ENCODE measurements around the gene ARL10.

The ARL10 gene

GRCh38 chr5:176410486-176411180 is 45.3 kb downstream of the ARL10 start:
- DNase-seq (ENCODE audit: low read depth in 2 of 2), result no peak

DNA sequence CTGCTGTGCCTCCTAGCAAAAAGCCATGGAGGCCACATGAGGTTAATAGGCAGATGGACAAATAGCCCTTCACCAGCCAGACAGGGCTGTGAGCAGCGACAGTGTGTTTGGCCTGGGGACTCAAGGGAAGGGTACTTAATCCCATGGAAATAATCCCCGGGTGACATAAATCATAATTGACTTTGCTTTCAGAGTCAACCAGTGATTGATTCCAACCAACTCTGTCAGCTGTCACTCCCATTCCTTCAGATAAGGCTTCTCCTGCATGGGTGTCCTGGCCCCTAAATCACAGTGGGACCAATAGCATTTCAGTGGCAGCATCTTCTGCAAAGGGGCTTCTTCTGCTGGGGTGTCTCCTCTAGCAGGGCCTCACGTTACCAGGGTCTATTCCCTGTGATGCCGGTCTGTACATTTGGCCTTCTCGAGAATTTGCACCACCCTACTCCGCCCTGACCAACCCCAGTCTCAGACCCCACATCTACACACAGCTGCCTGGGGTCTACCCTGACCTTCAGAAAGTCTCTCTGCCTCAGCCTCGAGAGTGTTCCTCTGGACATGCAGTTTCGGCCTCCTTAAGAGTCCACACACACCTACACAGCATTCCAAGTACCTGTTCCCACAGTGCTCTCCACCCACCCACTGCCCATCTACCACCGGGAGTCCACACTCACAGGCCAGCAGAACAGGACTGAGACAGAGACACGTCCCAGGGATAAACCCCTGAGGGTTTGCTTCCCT is 47.4 kb downstream of the ARL10 start:
- DNase-seq (ENCODE audit: low read depth in 2 of 2), result no peak

GRCh38 chr5:176413255-176413565 is 47.9 kb downstream of the ARL10 start:
- no peak for DNase-seq (ENCODE audit: low read depth in 2 of 2)

DNA sequence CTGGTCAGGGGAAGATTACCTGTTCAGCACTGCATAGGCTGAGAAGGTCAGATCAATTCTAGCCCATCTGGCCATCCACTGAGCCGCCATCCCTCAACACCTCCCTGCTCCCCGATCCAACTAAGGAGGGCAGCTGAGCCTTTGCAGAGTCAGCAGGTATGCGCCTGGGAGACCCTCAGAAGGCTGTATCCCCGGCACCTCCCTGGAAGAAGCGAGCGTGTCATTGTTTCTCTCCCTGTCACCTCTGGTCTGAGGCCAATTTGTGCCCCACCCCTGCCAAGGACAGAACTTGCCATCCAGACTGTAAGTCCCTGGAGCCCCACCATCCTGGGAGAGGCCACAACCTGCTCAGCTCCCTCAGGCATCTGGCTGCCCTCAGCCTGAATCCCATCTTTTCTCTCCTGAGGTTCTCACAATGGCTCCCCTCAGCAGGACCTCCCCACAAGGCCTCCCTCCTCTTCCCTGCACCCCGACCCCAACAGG is 48.5 kb downstream of the ARL10 start:
- DNase-seq (ENCODE audit: low read depth in 2 of 2), result no peak

GRCh38 chr5:176414704-176415103 is 49.4 kb downstream of the ARL10 start:
- no peak for DNase-seq (ENCODE audit: low read depth in 2 of 2)

DNA sequence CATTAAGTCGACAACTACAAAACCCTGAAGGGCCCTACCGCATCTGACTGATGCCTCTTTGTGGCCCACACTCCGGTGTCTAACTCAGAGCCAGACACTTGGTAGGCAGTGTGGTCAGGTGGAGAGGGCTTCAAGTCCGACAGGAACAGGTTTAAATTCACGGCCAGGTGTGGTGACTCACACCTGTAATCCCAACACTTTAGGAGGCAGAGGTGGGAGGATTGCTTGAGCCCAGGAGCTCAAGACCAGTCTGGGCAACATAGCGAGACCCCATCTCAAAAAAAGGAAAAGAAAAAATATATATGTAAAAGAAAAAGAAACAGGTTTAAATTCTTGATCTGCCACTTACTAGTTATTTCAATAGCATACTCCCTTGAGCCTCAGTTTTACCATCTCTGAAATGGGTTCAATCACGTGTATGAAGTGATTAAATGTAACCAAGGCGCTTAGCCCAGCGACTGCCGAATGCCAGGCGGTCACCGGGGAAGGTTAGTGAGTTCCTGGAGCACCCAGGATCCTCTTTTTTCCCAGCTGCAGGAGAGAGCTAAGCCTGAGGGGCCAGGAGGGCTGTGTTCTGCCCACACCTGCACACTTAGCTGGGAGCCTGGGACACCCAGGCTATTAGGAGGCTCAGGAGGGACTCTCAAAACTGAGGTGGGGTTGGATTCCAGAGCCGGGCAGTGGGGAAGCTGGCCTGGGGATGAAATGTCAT is 50.1 kb downstream of the ARL10 start:
- no peak for DNase-seq (ENCODE audit: low read depth in 2 of 2)

- peak; percentile 83 to 89 for DNase-seq (ENCODE audit: low read depth in 2 of 2)
Measured at GRCh38 chr5:176415952-176416924, 51.0 kb downstream of the ARL10 start, which contains the start of gene CLTB. Gene CLTB (minus strand): TSS chr5:176416539. CDS start chr5:176416363, 176 bp downstream.

- no peak for DNase-seq (ENCODE audit: low read depth in 2 of 2)
Measured at GRCh38 chr5:176416965-176417364, 51.7 kb downstream of the ARL10 start.

- no peak for DNase-seq (ENCODE audit: low read depth in 2 of 2)
Measured at GRCh38 chr5:176418251-176418650, 53.0 kb downstream of the ARL10 start.

DNA sequence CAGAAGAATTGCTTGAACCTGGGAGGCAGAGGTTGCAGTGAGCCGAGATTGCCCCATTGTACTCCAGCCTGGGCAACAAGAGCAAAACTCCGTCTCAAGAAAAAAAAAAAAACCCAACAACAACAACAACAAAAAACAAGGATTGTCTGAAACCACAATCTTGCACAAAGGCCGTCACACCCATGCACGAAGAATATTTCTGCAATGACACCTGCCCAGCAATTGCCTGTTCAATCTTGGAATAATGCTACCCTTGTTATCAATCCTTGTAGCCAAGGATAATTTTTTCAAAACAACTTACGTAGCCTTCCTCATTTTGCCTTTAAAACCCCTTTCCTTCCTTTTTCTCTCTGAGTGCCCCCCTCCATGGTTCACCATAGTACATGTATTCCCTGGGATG is 54.8 kb downstream of the ARL10 start:
- no peak for DNase-seq (ENCODE audit: low read depth in 2 of 2)

GRCh38 chr5:176420972-176421544 is 55.8 kb downstream of the ARL10 start:
- DNase-seq (ENCODE audit: low read depth in 2 of 2), result no peak

DNA sequence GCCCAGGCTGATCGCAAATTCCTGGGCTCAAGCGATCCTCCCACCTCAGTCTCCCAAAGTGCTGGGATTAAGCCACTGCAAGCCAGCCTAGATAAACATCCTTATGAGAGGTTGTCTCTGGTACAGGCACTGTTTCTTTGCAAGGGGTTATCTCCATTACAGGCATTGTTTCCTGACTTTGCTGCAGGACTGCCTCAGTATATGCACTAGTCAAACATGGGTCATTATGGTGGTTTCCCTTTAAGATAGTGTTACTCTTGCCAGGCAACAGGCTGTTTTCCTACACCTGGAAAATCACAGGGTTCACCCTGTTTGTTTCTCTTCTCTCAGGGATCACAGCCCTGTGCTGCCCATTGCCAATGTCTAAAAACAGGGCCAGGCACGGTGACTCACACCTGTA is 58.9 kb downstream of the ARL10 start:
- DNase-seq (ENCODE audit: low read depth in 2 of 2), result no peak

GRCh38 chr5:176425138-176425537 is 59.9 kb downstream of the ARL10 start:
- no peak for DNase-seq (ENCODE audit: low read depth in 2 of 2)

GRCh38 chr5:176425791-176426190 is 60.5 kb downstream of the ARL10 start:
- DNase-seq (ENCODE audit: low read depth in 2 of 2), result no peak

DNA sequence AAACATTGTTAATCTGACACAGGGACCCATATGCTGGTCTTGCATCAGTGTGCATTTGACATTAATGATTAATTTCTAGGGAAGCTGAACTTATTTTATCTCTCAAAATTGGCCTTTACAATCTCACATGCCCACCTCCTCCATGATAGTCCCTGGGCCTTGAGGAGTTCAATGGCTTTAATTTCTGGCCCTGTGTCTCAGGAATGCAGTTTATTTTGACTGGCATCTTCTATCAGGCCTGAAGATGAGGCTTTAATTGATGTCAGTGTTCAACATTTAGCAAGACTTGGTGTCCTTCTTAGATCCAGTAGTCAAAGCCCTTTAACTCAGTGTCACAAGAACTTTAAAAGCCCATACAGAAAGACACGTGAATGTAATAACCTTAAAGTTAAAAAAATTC is 61.6 kb downstream of the ARL10 start:
- no peak for DNase-seq (ENCODE audit: low read depth in 2 of 2)

- DNase-seq (ENCODE audit: low read depth in 2 of 2), result no peak
Measured at GRCh38 chr5:176427971-176428370, 62.7 kb downstream of the ARL10 start.

DNA sequence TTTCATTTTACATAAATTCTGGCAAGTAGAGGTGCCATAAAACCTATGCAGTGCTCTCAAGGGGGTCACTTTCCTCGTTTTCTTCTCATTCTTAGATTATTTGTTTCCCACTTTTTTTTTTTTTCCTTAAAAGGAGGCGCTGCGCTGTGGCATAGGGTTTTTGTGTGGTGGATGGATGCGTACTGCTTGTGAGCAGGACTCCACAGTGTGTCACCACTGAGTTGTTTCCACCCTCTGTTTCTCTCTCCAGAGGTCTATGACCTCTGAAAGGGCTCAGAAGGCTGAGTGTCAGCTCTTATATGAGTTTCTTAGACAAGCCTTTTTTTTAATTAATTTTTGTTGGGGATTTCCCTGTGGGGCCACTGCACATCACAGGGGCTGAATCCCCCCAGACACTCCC is 64.7 kb downstream of the ARL10 start:
- no peak for DNase-seq (ENCODE audit: low read depth in 2 of 2)
